DND-41 (cell line): ENCODE data around the gene PINK1.

Source experiments
- ATAC-seq: fragments of 200-7000 bp; cut with Tn5 transposase; 3 replicates; pipeline ENCODE4 v1.9.1; 2021; ENCODE audit warnings: low read depth; ENCODE audit not compliant: insufficient read depth
- DNase-seq: peaks from one replicate; pipeline ENCODE4 v3.0.0-alpha.2; 2020
- H2AFZ ChIP-seq: 2 replicates; pipeline ENCODE4 v1.6.0; 2012; ENCODE audit warnings: low read depth, low read length
- H3K27ac ChIP-seq: 2 replicates; pipeline ENCODE4 v1.5.1; 2012; ENCODE audit warnings: low read length, inconsistent platforms
- H3K27me3 ChIP-seq: fragments of 200-600 bp; sonication (generic); 2 replicates; pipeline ENCODE4 v1.6.0; 2012; ENCODE audit warnings: low read length, mild to moderate bottlenecking, inconsistent platforms; ENCODE audit not compliant: insufficient read depth, poor library complexity
- H3K36me3 ChIP-seq: 2 replicates; pipeline ENCODE4 v1.5.1; 2012; ENCODE audit warnings: low read length, inconsistent platforms; ENCODE audit not compliant: insufficient read depth
- H3K4me1 ChIP-seq: 2 replicates; pipeline ENCODE4 v1.5.1; 2012; ENCODE audit warnings: mild to moderate bottlenecking, low read length; ENCODE audit not compliant: insufficient read depth
- H3K4me2 ChIP-seq: 2 replicates; pipeline ENCODE4 v1.6.0; 2012; ENCODE audit warnings: mild to moderate bottlenecking, moderate library complexity, low read length, inconsistent platforms; ENCODE audit not compliant: insufficient read depth
- H3K4me3 ChIP-seq, 2 experiments: fragments of 200-600 bp in 1 of 2; shearing (Covaris generic) in 1 of 2; 2 replicates each; pipeline ENCODE4 v1.5.1; 2012 to 2016; ENCODE audit warnings: inconsistent platforms in 2 of 2, low read length in 2 of 2, mild to moderate bottlenecking in 2 of 2, low read depth in 1 of 2, moderate library complexity in 1 of 2
- H3K79me2 ChIP-seq: 2 replicates; pipeline ENCODE4 v1.6.0; 2012; ENCODE audit warnings: low read length, inconsistent platforms; ENCODE audit not compliant: insufficient read depth
- H3K9ac ChIP-seq: 2 replicates; pipeline ENCODE4 v1.6.0; 2012; ENCODE audit warnings: low read depth, mild to moderate bottlenecking, inconsistent platforms, low read length, moderate library complexity
- H3K9me3 ChIP-seq: 2 replicates; pipeline ENCODE4 v1.5.1; 2012; ENCODE audit warnings: low read length, moderate library complexity, mild to moderate bottlenecking, inconsistent platforms; ENCODE audit not compliant: insufficient read depth, severe bottlenecking
- H4K20me1 ChIP-seq: 2 replicates; pipeline ENCODE4 v1.6.0; 2012; ENCODE audit warnings: low read length; ENCODE audit not compliant: insufficient read depth
- CTCF ChIP-seq: IDR thresholded peaks from 2 replicates; pipeline ENCODE4 v1.5.1; 2012; ENCODE audit warnings: borderline replicate concordance, low read length, moderate library complexity, mild to moderate bottlenecking; ENCODE audit not compliant: poor library complexity, severe bottlenecking; ENCODE audit errors: extremely low read depth
- EZH2 ChIP-seq: IDR thresholded peaks from 3 replicates; pipeline ENCODE4 v1.6.1; 2012; ENCODE audit warnings: borderline replicate concordance, low read depth, mild to moderate bottlenecking, moderate library complexity, low read length, inconsistent platforms; ENCODE audit not compliant: severe bottlenecking

The PINK1 gene

GRCh38 chr1:20648946-20649345 lies 15.7 kb downstream of the PINK1 start:
- Histone ChIP-seq H3K4me2 (no peak overlapping the region), H3K4me1 (no peaks in the 10 kb centered on the region), H3K9ac (no peak overlapping the region), H3K27me3 (no peaks in the 10 kb centered on the region), H3K4me3 (no peak overlapping the region), H3K9me3 (no peaks in the 10 kb centered on the region), H2AFZ (no peak overlapping the region), H3K79me2 (no peaks in the 10 kb centered on the region), H4K20me1 (peaks cover 11% of the 10 kb centered on the region; the same call in 1 of the 2 replicates), H3K27ac (no peak overlapping the region), H3K36me3 (peaks cover 58% of the 10 kb centered on the region)
- no peak for ATAC-seq
- DNase-seq: no peak
- TF ChIP-seq CTCF: no peak
- no peak for TF ChIP-seq EZH2

- no peaks in the 10 kb centered on the region for H3K4me1 ChIP-seq
- ATAC-seq: no peak
- DNase-seq: no peak
- no peak overlapping the region for H3K27ac ChIP-seq
- H2AFZ ChIP-seq: no peak overlapping the region
- peaks cover 39% of the 10 kb centered on the region for H4K20me1 ChIP-seq
- H3K9ac ChIP-seq: no peak overlapping the region
- peaks cover 13% of the 10 kb centered on the region for H3K79me2 ChIP-seq
- H3K9me3 ChIP-seq: no peaks in the 10 kb centered on the region
- no peaks in the 10 kb centered on the region for H3K27me3 ChIP-seq
- H3K36me3 ChIP-seq: peaks cover 87% of the 10 kb centered on the region
- H3K4me3 ChIP-seq: no peak overlapping the region
- H3K4me2 ChIP-seq: no peak overlapping the region
- no peak for TF ChIP-seq EZH2
Observed at GRCh38 chr1:20652300-20652699, 19.0 kb downstream of the PINK1 start.

- Histone ChIP-seq H4K20me1 (peaks cover 49% of the 10 kb centered on the region), H3K4me1 (peaks cover 7% of the 10 kb centered on the region), H3K9ac (no peak overlapping the region), H3K27ac (no peak overlapping the region), H3K9me3 (no peaks in the 10 kb centered on the region), H2AFZ (no peak overlapping the region), H3K4me3 (no peak overlapping the region), H3K36me3 (peaks cover 93% of the 10 kb centered on the region), H3K27me3 (no peaks in the 10 kb centered on the region), H3K79me2 (peaks cover 32% of the 10 kb centered on the region), H3K4me2 (no peak overlapping the region)
- DNase-seq: no peak
- no peak for ATAC-seq
- no peak for TF ChIP-seq EZH2
- TF ChIP-seq CTCF: no peak
Observed at GRCh38 chr1:20654104-20654690, 20.9 kb downstream of the PINK1 start.

- no peak for TF ChIP-seq EZH2
- no peak for TF ChIP-seq CTCF
- ATAC-seq (no peak), DNase-seq (no peak)
- Histone ChIP-seq H3K79me2 (peaks cover 58% of the 10 kb centered on the region), H3K4me2 (no peak overlapping the region), H3K27me3 (no peaks in the 10 kb centered on the region), H3K36me3 (peaks cover 77% of the 10 kb centered on the region), H3K27ac (no peak overlapping the region), H3K4me3 (no peak overlapping the region), H4K20me1 (peaks cover 45% of the 10 kb centered on the region), H3K4me1 (peaks cover 25% of the 10 kb centered on the region), H3K9me3 (no peaks in the 10 kb centered on the region), H2AFZ (no peak overlapping the region), H3K9ac (no peak overlapping the region)
Observed at GRCh38 chr1:20657024-20657423, 23.8 kb downstream of the PINK1 start.
